Mesothelial cell of epicardium (in vitro differentiated cells): ENCODE data around the gene SACM1L. TPM values are rescaled to one million over a fixed set of nuclear protein-coding genes. Genes with fewer than 3 reads are reported as not detected.

Experiments
- DNase-seq, 2 experiments: peaks; one replicate each; pipeline ENCODE4 v3.0.0; 2021; ENCODE audit warnings: low spot score in 2 of 2; ENCODE audit not compliant: unreplicated experiment in 2 of 2
- H3K27ac Mint-ChIP-seq: 2 replicates; pipeline ENCODE4 v1.8.0; 2021; ENCODE audit warnings: mixed read lengths
- H3K27me3 Mint-ChIP-seq: 2 replicates; pipeline ENCODE4 v1.8.0; 2021; ENCODE audit warnings: low read depth, mixed read lengths
- H3K36me3 Mint-ChIP-seq: 2 replicates; pipeline ENCODE4 v1.8.0; 2021; ENCODE audit warnings: mixed read lengths
- H3K4me1 Mint-ChIP-seq: 2 replicates; pipeline ENCODE4 v1.8.0; 2021; ENCODE audit warnings: mixed read lengths
- H3K4me3 Mint-ChIP-seq: 2 replicates; pipeline ENCODE4 v1.8.0; 2021; ENCODE audit warnings: mild to moderate bottlenecking, moderate library complexity, mixed read lengths
- H3K9me3 Mint-ChIP-seq: 2 replicates; pipeline ENCODE4 v1.8.0; 2021; ENCODE audit warnings: mixed read lengths
- total RNA-seq: library from RNA; stranded (reverse); gene quantifications from 3 replicates; pipeline ENCODE4 v1.2.1, GENCODE V29; 2021
- TF ChIP-seq, protein P1 (sequence below): fragments of 200-600 bp; sonication (generic); IDR thresholded peaks from one replicate; pipeline ENCODE4 v1.5.0; 2021; ENCODE audit warnings: antibody characterized with exemption; ENCODE audit not compliant: unreplicated experiment

Gene SACM1L
- total RNA-seq, 1 donor from 2014 or later: 51.8 TPM

DNA sequence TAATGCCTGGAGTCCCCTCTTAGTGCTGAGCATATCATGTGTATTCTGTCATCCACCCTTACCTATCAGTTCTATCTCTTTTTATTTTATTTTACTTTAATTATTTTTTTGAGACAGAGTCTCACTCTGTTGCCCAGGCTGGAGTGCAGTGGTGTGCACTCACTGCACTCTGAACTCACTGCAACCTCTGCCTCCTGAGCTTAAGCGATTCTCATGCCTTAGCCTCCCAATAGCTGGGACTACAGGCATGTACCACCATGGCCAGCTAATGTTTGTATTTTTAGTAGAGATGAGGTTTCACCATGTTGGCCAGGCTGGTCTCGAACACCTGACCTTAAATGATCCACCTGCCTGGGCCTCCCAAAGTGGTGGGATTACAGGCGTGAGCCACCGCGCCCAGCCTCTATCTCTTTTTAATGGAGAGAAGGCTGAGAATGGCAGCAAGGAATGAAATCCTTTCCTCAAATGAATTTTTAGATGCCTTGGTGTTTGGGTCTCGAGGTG lies 11.4 kb downstream of the SACM1L start:
- DNase-seq: no peak
- no peaks in the 10 kb centered on the region for H3K9me3 Mint-ChIP-seq
- peaks cover 7% of the 10 kb centered on the region for H3K4me1 Mint-ChIP-seq
- no peaks in the 10 kb centered on the region for H3K27me3 Mint-ChIP-seq
- no peak overlapping the region for H3K27ac Mint-ChIP-seq
- peaks cover 10% of the 10 kb centered on the region for H3K36me3 Mint-ChIP-seq
- H3K4me3 Mint-ChIP-seq: no peak overlapping the region
- TF ChIP-seq, protein P1, sequence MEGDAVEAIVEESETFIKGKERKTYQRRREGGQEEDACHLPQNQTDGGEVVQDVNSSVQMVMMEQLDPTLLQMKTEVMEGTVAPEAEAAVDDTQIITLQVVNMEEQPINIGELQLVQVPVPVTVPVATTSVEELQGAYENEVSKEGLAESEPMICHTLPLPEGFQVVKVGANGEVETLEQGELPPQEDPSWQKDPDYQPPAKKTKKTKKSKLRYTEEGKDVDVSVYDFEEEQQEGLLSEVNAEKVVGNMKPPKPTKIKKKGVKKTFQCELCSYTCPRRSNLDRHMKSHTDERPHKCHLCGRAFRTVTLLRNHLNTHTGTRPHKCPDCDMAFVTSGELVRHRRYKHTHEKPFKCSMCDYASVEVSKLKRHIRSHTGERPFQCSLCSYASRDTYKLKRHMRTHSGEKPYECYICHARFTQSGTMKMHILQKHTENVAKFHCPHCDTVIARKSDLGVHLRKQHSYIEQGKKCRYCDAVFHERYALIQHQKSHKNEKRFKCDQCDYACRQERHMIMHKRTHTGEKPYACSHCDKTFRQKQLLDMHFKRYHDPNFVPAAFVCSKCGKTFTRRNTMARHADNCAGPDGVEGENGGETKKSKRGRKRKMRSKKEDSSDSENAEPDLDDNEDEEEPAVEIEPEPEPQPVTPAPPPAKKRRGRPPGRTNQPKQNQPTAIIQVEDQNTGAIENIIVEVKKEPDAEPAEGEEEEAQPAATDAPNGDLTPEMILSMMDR: no peak

DNA sequence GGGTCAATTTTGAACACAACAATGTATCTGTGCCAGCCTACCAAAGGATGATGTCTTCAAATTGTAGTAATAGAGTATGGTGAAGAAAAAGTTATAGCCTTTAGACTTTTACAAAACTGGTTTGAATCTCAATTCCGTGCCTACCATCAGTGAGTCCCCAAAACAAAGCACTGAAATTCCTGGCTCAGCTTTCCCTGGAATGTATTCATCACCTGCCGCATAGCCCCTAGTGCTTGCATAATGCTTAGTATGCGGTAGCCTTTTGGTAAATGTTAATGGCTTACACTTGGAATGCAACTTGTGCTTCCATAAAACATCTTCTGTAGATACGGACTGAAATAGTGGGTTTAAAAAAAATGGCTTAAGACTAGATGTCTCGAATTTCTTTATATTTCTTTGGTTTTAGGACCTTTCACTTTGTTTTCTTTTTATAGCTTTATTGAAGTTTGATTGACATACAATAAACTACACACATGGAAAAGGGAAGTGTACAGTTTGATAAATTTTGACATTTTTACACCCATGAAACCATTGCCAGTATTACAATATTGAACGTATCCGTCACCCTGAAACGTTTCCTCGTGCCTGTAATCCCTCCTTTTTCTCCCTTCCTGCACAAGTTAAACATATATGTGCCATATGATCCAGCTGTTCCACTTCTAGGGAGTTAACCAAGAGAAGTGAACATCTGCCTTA lies 12.1 kb downstream of the SACM1L start:
- peaks cover 13% of the 10 kb centered on the region for H3K36me3 Mint-ChIP-seq
- H3K27me3 Mint-ChIP-seq: no peaks in the 10 kb centered on the region
- H3K27ac Mint-ChIP-seq: peak overlapping the region; percentile 70
- TF ChIP-seq, protein P1: no peak
- peaks cover 7% of the 10 kb centered on the region for H3K4me1 Mint-ChIP-seq
- DNase-seq: no peak
- no peak overlapping the region for H3K4me3 Mint-ChIP-seq
- H3K9me3 Mint-ChIP-seq: no peaks in the 10 kb centered on the region

DNA sequence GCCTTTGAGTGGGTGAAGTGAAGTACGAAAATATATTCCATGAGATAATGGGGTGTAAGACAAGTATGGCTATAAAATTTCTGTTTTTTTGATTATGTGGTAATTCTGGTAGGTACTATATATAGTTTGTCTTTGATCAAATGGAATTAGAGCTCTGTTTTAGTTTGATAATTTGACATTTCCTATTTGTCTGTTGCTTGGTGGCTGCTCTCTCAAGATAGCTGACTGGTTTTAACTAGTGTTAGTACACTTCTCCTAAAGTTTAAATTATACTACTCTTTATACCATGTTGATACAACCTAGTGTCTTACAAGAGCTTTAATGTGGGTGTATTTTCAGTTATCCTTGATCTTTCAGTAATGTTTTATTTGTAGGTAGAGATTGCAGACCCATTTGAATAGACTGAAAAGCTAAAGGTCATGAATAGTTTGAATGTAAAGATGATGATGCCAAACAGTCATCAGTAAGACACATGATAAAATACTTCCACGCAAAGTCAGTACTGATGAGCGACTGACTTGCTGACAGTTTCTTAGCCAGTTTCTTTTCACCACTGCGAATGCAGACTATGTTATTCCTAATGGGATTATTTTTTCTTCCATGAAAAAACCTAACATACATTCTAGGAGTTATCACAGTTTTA lies 15.2 kb downstream of the SACM1L start:
- TF ChIP-seq, protein P1: no peak
- no peak for DNase-seq
- Mint-ChIP-seq H3K36me3 (peaks cover 17% of the 10 kb centered on the region), H3K4me3 (no peak overlapping the region), H3K9me3 (no peaks in the 10 kb centered on the region), H3K27me3 (no peaks in the 10 kb centered on the region), H3K4me1 (peaks cover 7% of the 10 kb centered on the region), H3K27ac (no peak overlapping the region)

DNA sequence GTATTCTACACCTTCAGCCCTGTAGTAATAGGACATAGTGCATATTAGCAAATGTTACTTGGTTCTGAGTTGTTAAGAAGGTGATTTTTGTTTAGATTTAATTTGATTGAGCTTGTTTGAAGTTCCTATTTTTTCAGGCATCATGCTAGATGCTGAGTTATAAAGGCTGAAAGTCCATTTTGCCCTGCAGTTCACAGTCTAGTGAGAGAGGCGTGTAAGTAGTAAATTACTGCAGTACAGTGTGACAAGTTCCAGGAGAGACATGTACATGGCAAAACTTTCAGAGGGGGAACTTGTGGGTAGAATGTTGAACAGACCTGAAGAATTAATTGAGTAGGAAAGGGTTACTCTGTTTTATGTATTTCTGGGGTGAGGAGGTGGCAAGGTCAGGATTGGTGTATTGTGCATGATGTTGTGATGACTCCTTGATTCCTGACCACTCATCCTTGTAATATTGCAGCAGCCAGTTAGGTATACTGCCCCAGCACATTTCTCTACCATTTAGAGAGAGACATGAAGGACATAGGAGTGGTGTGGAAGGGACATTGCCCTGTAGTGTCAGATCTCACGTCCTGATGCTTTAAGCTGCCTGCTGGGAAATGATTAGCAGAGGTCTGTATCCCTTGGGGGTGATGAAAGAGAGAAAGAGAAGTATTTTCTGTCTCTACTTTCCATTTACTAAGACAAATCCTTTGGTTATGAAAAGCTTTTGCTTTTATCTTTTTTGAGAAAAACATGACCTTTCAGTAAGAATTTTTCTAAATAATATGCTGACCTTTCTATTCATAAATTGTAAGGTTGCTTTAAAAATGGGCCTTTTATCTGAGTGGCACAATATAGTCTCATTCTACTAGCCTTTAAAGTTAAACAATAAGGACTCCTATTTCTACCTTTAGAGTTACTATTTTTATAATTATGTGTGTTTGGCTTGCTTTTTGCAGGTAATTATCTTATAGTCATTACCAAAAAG lies 16.9 kb downstream of the SACM1L start:
- TF ChIP-seq, protein P1: no peak
- H3K27ac Mint-ChIP-seq: no peak overlapping the region
- H3K9me3 Mint-ChIP-seq: peaks cover 3% of the 10 kb centered on the region
- no peak overlapping the region for H3K4me3 Mint-ChIP-seq
- peaks cover 24% of the 10 kb centered on the region for H3K36me3 Mint-ChIP-seq
- peaks cover 6% of the 10 kb centered on the region for H3K4me1 Mint-ChIP-seq
- H3K27me3 Mint-ChIP-seq: no peaks in the 10 kb centered on the region
- no peak for DNase-seq

DNA sequence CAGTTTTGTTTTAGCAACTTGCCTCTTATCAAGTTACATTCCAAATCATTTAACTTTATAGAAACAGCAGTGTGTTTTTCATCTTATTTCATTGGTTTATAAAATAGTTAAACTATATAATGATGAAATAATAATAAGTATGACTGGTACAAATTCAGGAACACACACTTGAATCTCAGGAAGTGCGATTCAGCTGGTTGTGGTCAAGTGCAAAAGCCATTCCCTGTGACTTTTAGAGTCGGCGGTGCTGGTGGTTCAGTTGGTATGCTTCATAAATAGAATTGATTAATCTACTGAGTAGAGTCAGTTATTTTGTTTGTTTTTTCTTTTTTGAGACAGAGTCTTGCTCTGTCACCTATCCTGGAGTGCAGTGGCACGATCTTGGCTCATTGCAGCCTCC lies 22.7 kb downstream of the SACM1L start:
- H3K4me3 Mint-ChIP-seq: no peak overlapping the region
- DNase-seq: no peak
- TF ChIP-seq, protein P1: no peak
- peaks cover 3% of the 10 kb centered on the region for H3K9me3 Mint-ChIP-seq
- peaks cover 34% of the 10 kb centered on the region for H3K36me3 Mint-ChIP-seq
- no peaks in the 10 kb centered on the region for H3K27me3 Mint-ChIP-seq
- peaks cover 12% of the 10 kb centered on the region for H3K4me1 Mint-ChIP-seq
- H3K27ac Mint-ChIP-seq: no peak overlapping the region
